ENCODE data around the gene TMEM89.

GRCh38 chr3:48641396-48641795, 19.8 kb upstream of the TMEM89 start:
- TF ChIP-seq EZH2phosphoT487 (conservative IDR thresholded peaks at IDR 0.05; ENCODE audit: low read length) = no peak
- TF ChIP-seq CTCF (IDR thresholded peaks at IDR 0.05; ENCODE audit: insufficient read depth, low read length, poor library complexity, severe bottlenecking) = no peak
